ENCODE results near the gene MYO3B.

Gene MYO3B

GRCh38 chr2:170535552-170535951 is 357.6 kb downstream of the MYO3B start:
- H3K4me3 ChIP-seq (ENCODE audit: low read depth, low read length), result no peak overlapping the region

More at GRCh38 chr2:170535552-170535951, 357.6 kb downstream of the MYO3B start:
- peaks cover 8% of the 10 kb centered on the region for H3K4me1 ChIP-seq (ENCODE audit: control insufficient read depth, insufficient read depth, low read length)
- H3K27ac ChIP-seq (ENCODE audit: extremely low read depth, low read depth, low read length), result no peak overlapping the region
- POLR2A ChIA-PET, result no interaction called here
- no peaks in the 10 kb centered on the region for H3K9me3 ChIP-seq (ENCODE audit: control insufficient read depth, insufficient read depth, low read depth, low read length)
- no peaks in the 10 kb centered on the region for H3K36me3 ChIP-seq (ENCODE audit: control insufficient read depth in 2 of 2, insufficient read depth in 1 of 2, low read length in 2 of 2)
- CTCF ChIA-PET, result no interaction called here
- TF ChIP-seq ZNF146 (tag by site-specific recombination; IDR thresholded peaks at IDR 0.05) (no peak), ZNF521 (tag by site-specific recombination; IDR thresholded peaks at IDR 0.05) (no peak), ZNF112 (tag by site-specific recombination; IDR thresholded peaks at IDR 0.05) (no peak), ZNF16 (tag by site-specific recombination; IDR thresholded peaks at IDR 0.05; ENCODE audit: low read depth) (no peak), KLF10 (tag by site-specific recombination; IDR thresholded peaks at IDR 0.05) (no peak), ZNF529 (tag by site-specific recombination; IDR thresholded peaks at IDR 0.05; ENCODE audit: insufficient replicate concordance) (no peak), ZNF670 (tag by site-specific recombination; IDR thresholded peaks at IDR 0.05; ENCODE audit: low read depth) (no peak), PBX3 (CRISPR knock-in tag; IDR thresholded peaks at IDR 0.05) (no peak), ZNF548 (tag by site-specific recombination; IDR thresholded peaks at IDR 0.05) (no peak), GFI1B (tag by site-specific recombination; IDR thresholded peaks at IDR 0.05) (no peak), ZNF785 (tag by site-specific recombination; IDR thresholded peaks at IDR 0.05) (no peak), REPIN1 (tag by site-specific recombination; IDR thresholded peaks at IDR 0.05; ENCODE audit: low read depth) (no peak), ZNF324 (tag by site-specific recombination; IDR thresholded peaks at IDR 0.05) (no peak), PRDM1 (tag by site-specific recombination; IDR thresholded peaks at IDR 0.05) (no peak), ZSCAN30 (tag by site-specific recombination; IDR thresholded peaks at IDR 0.05) (no peak), ZNF280D (tag by site-specific recombination; IDR thresholded peaks at IDR 0.05) (no peak), ZEB2 (tag by site-specific recombination; IDR thresholded peaks at IDR 0.05) (no peak)
- TF ChIP-seq, protein P1, sequence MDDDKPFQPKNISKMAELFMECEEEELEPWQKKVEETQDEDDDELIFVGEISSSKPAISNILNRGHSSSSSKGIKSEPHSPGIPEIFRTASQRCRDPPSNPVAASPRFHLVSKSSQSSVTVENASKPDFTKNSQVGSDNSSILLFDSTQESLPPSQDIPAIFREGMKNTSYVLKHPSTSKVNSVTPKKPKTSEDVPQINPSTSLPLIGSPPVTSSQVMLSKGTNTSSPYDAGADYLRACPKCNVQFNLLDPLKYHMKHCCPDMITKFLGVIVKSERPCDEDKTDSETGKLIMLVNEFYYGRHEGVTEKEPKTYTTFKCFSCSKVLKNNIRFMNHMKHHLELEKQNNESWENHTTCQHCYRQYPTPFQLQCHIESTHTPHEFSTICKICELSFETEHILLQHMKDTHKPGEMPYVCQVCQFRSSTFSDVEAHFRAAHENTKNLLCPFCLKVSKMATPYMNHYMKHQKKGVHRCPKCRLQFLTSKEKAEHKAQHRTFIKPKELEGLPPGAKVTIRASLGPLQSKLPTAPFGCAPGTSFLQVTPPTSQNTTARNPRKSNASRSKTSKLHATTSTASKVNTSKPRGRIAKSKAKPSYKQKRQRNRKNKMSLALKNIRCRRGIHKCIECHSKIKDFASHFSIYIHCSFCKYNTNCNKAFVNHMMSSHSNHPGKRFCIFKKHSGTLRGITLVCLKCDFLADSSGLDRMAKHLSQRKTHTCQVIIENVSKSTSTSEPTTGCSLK (tag by site-specific recombination; IDR thresholded peaks at IDR 0.05), result no peak
- TF ChIP-seq, protein P2, sequence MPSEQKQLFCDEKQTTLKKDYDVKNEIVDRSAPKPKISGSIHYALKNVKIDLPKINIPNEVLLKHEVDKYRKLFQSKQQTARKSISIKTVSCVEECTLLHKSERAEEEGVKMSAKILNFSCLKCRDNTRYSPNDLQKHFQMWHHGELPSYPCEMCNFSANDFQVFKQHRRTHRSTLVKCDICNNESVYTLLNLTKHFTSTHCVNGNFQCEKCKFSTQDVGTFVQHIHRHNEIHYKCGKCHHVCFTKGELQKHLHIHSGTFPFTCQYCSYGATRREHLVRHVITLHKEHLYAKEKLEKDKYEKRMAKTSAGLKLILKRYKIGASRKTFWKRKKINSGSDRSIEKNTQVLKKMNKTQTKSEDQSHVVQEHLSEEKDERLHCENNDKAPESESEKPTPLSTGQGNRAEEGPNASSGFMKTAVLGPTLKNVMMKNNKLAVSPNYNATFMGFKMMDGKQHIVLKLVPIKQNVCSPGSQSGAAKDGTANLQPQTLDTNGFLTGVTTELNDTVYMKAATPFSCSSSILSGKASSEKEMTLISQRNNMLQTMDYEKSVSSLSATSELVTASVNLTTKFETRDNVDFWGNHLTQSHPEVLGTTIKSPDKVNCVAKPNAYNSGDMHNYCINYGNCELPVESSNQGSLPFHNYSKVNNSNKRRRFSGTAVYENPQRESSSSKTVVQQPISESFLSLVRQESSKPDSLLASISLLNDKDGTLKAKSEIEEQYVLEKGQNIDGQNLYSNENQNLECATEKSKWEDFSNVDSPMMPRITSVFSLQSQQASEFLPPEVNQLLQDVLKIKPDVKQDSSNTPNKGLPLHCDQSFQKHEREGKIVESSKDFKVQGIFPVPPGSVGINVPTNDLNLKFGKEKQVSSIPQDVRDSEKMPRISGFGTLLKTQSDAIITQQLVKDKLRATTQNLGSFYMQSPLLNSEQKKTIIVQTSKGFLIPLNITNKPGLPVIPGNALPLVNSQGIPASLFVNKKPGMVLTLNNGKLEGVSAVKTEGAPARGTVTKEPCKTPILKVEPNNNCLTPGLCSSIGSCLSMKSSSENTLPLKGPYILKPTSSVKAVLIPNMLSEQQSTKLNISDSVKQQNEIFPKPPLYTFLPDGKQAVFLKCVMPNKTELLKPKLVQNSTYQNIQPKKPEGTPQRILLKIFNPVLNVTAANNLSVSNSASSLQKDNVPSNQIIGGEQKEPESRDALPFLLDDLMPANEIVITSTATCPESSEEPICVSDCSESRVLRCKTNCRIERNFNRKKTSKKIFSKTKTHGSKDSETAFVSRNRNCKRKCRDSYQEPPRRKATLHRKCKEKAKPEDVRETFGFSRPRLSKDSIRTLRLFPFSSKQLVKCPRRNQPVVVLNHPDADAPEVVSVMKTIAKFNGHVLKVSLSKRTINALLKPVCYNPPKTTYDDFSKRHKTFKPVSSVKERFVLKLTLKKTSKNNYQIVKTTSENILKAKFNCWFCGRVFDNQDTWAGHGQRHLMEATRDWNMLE (tag by site-specific recombination; conservative IDR thresholded peaks at IDR 0.05; ENCODE audit: low read depth), result no peak

All from HEK293 (cell line).